NCI-H748 (cell line): ENCODE data around the gene PDK2.

Experiments used
- DNase-seq: peaks from one replicate; lab custom pipeline; 2025; ENCODE audit not compliant: unreplicated experiment; lab: John Stamatoyannopoulos, UW

PDK2 gene

GRCh38 chr17:50114849-50115357, 19.8 kb downstream of the PDK2 start:
- DNase-seq = peak; percentile 69

GRCh38 chr17:50115756-50116155, 20.6 kb downstream of the PDK2 start:
- DNase-seq = no peak

- DNase-seq = peak; percentile 53
Measured at GRCh38 chr17:50117202-50118051, 22.3 kb downstream of the PDK2 start.

- DNase-seq = no peak
Measured at GRCh38 chr17:50118076-50118827, 23.1 kb downstream of the PDK2 start.

- no peak for DNase-seq
Measured at GRCh38 chr17:50118828-50119218, 23.7 kb downstream of the PDK2 start.

GRCh38 chr17:50120475-50121253, 25.5 kb downstream of the PDK2 start:
- DNase-seq = no peak

GRCh38 chr17:50122945-50123344, 27.8 kb downstream of the PDK2 start:
- no peak for DNase-seq

GRCh38 chr17:50123649-50124349, 28.6 kb downstream of the PDK2 start:
- peak; percentile 7 for DNase-seq

GRCh38 chr17:50125420-50125997, 30.4 kb downstream of the PDK2 start:
- no peak for DNase-seq

GRCh38 chr17:50127697-50128361, 32.7 kb downstream of the PDK2 start:
- DNase-seq = no peak

- peak; percentile 35 for DNase-seq
Measured at GRCh38 chr17:50128441-50129352, 33.5 kb downstream of the PDK2 start.

- no peak for DNase-seq
Measured at GRCh38 chr17:50129353-50129727, 34.2 kb downstream of the PDK2 start.

- peak; percentile 60 for DNase-seq
Measured at GRCh38 chr17:50129728-50130558, 34.8 kb downstream of the PDK2 start, which contains the start of gene SAMD14. Gene SAMD14 (minus strand): TSS chr17:50130160. CDS start chr17:50124959, 5,201 bp downstream.

GRCh38 chr17:50130559-50131305, 35.6 kb downstream of the PDK2 start:
- DNase-seq = peak; percentile 59

- no peak for DNase-seq
Measured at GRCh38 chr17:50132104-50132794, 37.1 kb downstream of the PDK2 start.

- no peak for DNase-seq
Measured at GRCh38 chr17:50133028-50133768, 38.0 kb downstream of the PDK2 start.
